Right atrium auricular region (tissue), 2 donors: ENCODE data around the gene PDE3B. TPM values are rescaled to one million over a fixed set of nuclear protein-coding genes. Genes with fewer than 3 reads are reported as not detected.
"Not testable (repeated sequence)": the region's sequence is repeated elsewhere in the genome, so short reads cannot be mapped to it uniquely, and the experiment has no call there.

ENCODE experiments used
- DNase-seq: peaks from one replicate; pipeline ENCODE4 v3.0.0-alpha.2; 2019; ENCODE audit warnings: low spot score
- H3K27ac ChIP-seq, 2 donors: fragments of 200-600 bp; sonication (generic); 1 replicate in 1 of 2; 2 replicates in 1 of 2; pipeline ENCODE4 v1.5.1; 2016 to 2019
- H3K27me3 ChIP-seq, 2 donors: fragments of 200-600 bp; sonication (generic); one replicate each; pipeline versions ENCODE4 v1.5.1 to v1.6.0; 2017 to 2019
- H3K36me3 ChIP-seq: fragments of 200-600 bp; sonication (generic); one replicate; pipeline ENCODE4 v1.5.1; 2016
- H3K4me1 ChIP-seq, 2 donors: fragments of 200-600 bp; sonication (generic); one replicate each; pipeline versions ENCODE4 v1.5.1 to v1.6.0; 2017 to 2019
- H3K4me3 ChIP-seq, 2 donors: fragments of 200-600 bp; sonication (generic); 1 replicate in 1 of 2; 2 replicates in 1 of 2; pipeline ENCODE4 v1.5.1; 2017 to 2019; ENCODE audit warnings: mild to moderate bottlenecking in 1 of 2, moderate library complexity in 1 of 2
- H3K9me3 ChIP-seq, 2 donors: fragments of 200-600 bp; sonication (generic); one replicate each; pipeline ENCODE4 v1.5.1; 2019
- total RNA-seq, 2 donors: library from RNA; depleted of rRNA; stranded (reverse); fragments of >200 nt; gene quantifications; one replicate each; pipeline ENCODE4 v1.1.0, GENCODE V29; 2016
- TF ChIP-seq, protein P1 (sequence below), 2 donors: fragments of 200-600 bp; sonication (generic); IDR thresholded peaks; one replicate each; pipeline ENCODE4 v1.5.1; 2019; ENCODE audit warnings: antibody characterized with exemption in 2 of 2

PDE3B gene
- total RNA-seq, 2 donors from 2014 or later = 13.9 to 15.3 TPM

DNA sequence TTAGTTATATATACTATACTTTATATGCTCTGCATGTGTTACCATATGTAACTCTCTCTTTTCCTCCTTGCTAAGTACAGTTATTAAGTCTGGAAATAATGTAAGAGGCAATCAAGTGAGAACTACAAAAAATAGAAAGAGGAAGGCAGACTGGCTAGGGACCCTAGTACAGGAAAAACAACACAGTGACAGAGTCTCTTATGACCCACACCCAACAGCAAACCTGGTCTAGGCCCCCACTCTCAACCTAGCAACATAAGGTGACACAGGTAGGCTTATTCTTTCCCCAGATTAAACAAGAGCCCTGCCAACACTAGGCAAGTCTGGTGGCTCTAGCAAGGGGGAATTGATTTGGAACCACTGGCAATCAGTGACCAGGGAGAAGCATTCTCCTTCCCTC is 132.3 kb downstream of the PDE3B start:
- Histone ChIP-seq H3K4me1 (no peaks in the 10 kb centered on the region), H3K27ac (no peak overlapping the region), H3K36me3 (no peaks in the 10 kb centered on the region), H3K9me3 (no peaks in the 10 kb centered on the region), H3K27me3 (no peaks in the 10 kb centered on the region), H3K4me3 (no peak overlapping the region)
- TF ChIP-seq, protein P1, sequence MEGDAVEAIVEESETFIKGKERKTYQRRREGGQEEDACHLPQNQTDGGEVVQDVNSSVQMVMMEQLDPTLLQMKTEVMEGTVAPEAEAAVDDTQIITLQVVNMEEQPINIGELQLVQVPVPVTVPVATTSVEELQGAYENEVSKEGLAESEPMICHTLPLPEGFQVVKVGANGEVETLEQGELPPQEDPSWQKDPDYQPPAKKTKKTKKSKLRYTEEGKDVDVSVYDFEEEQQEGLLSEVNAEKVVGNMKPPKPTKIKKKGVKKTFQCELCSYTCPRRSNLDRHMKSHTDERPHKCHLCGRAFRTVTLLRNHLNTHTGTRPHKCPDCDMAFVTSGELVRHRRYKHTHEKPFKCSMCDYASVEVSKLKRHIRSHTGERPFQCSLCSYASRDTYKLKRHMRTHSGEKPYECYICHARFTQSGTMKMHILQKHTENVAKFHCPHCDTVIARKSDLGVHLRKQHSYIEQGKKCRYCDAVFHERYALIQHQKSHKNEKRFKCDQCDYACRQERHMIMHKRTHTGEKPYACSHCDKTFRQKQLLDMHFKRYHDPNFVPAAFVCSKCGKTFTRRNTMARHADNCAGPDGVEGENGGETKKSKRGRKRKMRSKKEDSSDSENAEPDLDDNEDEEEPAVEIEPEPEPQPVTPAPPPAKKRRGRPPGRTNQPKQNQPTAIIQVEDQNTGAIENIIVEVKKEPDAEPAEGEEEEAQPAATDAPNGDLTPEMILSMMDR (IDR thresholded peaks at IDR 0.05) = no peak
- no peak for DNase-seq

DNA sequence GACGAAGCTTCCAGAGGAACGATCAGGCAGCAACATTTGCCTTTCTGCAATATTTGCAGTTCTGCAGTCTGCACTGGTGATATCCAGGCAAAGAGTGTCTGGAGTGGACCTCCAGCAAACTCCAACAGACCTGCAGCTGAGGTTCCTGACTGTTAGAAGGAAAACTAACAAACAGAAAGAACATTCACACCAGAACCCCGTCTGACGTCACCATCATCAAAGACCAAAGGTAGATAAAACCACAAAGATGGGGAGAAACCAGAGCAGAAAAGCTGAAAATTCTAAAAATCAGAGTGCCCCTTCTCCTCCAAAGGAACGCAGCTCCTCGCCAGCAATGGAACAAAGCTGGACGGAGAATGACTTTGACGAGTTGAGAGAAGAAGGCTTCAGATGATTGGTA is 134.9 kb downstream of the PDE3B start:
- H3K9me3 ChIP-seq, DNase-seq, H3K27me3 ChIP-seq, H3K36me3 ChIP-seq, H3K4me3 ChIP-seq, H3K27ac ChIP-seq, H3K4me1 ChIP-seq: not testable (repeated sequence)

DNA sequence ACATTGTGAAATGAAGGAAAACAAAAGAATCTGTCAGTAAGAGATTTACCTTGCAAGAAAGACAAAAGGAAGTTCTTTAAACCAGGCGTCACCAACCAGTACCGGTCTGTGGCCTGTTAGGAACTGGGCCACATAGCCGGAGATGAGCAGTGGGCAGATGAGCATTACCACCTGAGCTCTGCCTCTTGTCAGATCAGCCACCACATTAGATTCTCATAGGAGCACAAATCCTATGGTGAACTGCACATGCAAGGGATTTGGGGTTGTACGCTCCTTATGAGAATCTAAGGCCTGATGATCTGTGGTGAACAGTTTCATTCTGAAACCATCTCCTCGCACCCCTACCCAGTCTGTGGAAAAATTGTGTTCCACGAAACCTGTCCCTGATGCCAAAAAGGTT is 140.2 kb downstream of the PDE3B start:
- DNase-seq = no peak
- Histone ChIP-seq H3K27ac (no peak overlapping the region), H3K36me3 (no peaks in the 10 kb centered on the region), H3K4me1 (no peaks in the 10 kb centered on the region), H3K27me3 (no peaks in the 10 kb centered on the region), H3K9me3 (no peaks in the 10 kb centered on the region), H3K4me3 (no peak overlapping the region)
- TF ChIP-seq, protein P1 (IDR thresholded peaks at IDR 0.05) = no peak

DNA sequence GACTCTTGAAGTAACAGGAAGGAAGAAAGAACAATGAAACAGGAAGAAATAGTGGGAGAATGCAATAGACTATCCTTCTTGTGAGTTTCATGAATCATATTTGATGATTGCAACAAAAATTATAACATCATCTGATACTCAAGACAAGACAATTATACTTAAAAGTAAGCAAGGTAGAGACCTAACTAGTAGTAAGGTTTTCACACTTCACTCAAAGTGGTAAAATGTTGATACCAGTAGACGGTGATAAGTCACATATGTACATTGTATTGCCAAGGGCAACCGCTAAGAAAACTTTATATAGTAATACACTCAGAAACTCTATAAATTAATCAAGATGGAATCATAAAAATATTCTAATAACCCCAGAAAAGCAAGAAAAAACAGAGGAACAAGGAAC is 140.6 kb downstream of the PDE3B start:
- TF ChIP-seq, protein P1 (IDR thresholded peaks at IDR 0.05) = no peak
- no peak overlapping the region for H3K27ac ChIP-seq
- no peaks in the 10 kb centered on the region for H3K4me1 ChIP-seq
- H3K36me3 ChIP-seq = no peaks in the 10 kb centered on the region
- DNase-seq = no peak
- no peaks in the 10 kb centered on the region for H3K27me3 ChIP-seq
- no peak overlapping the region for H3K4me3 ChIP-seq
- no peaks in the 10 kb centered on the region for H3K9me3 ChIP-seq

DNA sequence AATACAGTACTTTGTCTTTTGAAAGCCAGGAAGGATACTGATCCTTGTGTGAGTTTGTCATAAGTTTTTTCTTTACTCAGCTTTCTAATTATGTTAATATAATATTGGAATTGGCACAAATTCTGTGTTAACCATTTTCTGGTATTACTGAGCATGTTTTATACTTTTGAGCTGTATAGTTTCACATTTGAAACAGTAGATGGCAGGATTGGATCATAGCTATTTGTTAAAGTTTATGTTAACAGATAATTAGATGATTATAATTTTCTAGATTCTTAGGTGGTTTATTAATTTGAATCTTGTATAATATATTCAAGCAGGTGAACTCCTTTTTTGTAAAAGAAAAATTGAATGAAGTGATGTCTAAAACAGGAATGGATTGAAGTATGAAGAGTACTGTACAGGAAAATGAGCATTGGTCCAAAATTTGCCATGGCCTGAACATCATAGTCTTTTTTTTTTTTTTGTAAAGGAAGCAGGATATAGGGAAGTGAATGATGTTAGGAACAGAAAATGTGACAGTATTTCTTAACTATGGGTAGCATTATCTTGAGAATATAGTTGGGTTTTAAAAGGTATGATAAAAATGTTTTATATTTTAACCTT is 146.4 kb downstream of the PDE3B start:
- H3K4me3 ChIP-seq = no peak overlapping the region
- TF ChIP-seq, protein P1 (IDR thresholded peaks at IDR 0.05) = peak; percentile 13 to 58
- H3K9me3 ChIP-seq = no peaks in the 10 kb centered on the region
- H3K36me3 ChIP-seq = no peaks in the 10 kb centered on the region
- DNase-seq = no peak
- no peaks in the 10 kb centered on the region for H3K4me1 ChIP-seq
- H3K27ac ChIP-seq = no peak overlapping the region
- no peaks in the 10 kb centered on the region for H3K27me3 ChIP-seq

DNA sequence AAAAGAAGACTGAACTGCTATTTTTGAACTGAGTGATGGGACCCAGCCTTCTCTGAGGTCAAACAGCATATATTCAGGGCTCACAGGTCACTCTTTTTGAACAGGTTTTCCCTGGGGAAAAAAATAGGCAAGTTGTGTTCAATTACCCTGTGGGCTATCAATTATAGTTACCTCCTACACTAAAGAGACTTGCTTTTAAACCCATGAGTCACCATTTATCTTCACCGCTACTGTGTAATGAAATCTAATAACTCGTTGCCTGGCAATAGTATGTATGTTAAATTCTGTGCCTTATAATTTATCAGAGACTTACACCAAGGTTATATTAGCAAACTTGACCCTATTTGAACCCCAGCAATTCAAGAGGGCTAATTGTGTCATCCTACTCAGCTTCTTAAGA is 149.9 kb downstream of the PDE3B start:
- Histone ChIP-seq H3K4me1 (no peaks in the 10 kb centered on the region), H3K36me3 (no peaks in the 10 kb centered on the region), H3K9me3 (no peaks in the 10 kb centered on the region), H3K4me3 (no peak overlapping the region), H3K27ac (no peak overlapping the region), H3K27me3 (no peaks in the 10 kb centered on the region)
- DNase-seq = no peak
- TF ChIP-seq, protein P1 (IDR thresholded peaks at IDR 0.05) = no peak

DNA sequence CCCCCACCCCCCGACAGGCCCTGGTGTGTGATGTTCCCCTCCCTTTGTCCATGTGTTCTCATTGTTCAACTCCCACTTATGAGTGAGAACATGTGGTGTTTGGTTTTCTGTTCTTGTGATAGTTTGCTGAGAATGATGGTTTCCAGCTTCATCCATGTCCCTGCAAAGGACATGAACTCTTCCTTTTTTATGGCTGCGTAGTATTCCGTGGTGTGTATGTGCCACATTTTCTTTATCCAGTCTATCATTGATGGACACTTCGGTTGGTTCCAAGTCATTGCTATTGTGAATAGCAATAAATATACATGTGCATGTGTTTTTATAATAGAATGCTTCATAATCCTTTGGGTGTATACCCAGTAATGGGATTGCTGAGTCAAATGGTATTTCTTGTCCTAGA is 152.4 kb downstream of the PDE3B start:
- H3K9me3 ChIP-seq, H3K4me3 ChIP-seq, DNase-seq, H3K27me3 ChIP-seq, H3K36me3 ChIP-seq, H3K27ac ChIP-seq, H3K4me1 ChIP-seq: not testable (repeated sequence)
